Loucy (cell line): ENCODE results near the gene NRF1.

Experiments used
- H2AFZ ChIP-seq: fragments of 200-600 bp; sonication (generic); 2 replicates; pipeline ENCODE4 v1.6.0; 2016; ENCODE audit warnings: antibody characterized with exemption, mild to moderate bottlenecking, low read length, moderate library complexity
- H3F3A ChIP-seq: fragments of 200-600 bp; 2 replicates; pipeline ENCODE4 v1.6.0; 2016; ENCODE audit warnings: antibody characterized with exemption, low read depth, mild to moderate bottlenecking
- H3K27me3 ChIP-seq: fragments of 200-600 bp; sonication (generic); 2 replicates; pipeline ENCODE4 v1.6.1; 2014; ENCODE audit warnings: low read length, mild to moderate bottlenecking; ENCODE audit not compliant: insufficient read depth, poor library complexity, severe bottlenecking
- H3K36me3 ChIP-seq: fragments of 200-600 bp; sonication (generic); 2 replicates; pipeline ENCODE4 v1.6.1; 2016; ENCODE audit warnings: low read length; ENCODE audit not compliant: insufficient read depth
- H3K4me1 ChIP-seq: fragments of 200-600 bp; sonication (generic); 2 replicates; pipeline ENCODE4 v1.5.1; 2014; ENCODE audit warnings: low read length, mild to moderate bottlenecking; ENCODE audit not compliant: insufficient read depth, poor library complexity, severe bottlenecking
- H3K4me2 ChIP-seq: fragments of 200-600 bp; sonication (generic); 2 replicates; pipeline ENCODE4 v1.6.0; 2014; ENCODE audit warnings: antibody characterized with exemption, low read length, low read depth, mild to moderate bottlenecking; ENCODE audit not compliant: poor library complexity, severe bottlenecking
- H3K4me3 ChIP-seq: fragments of 200-600 bp; sonication (generic); 2 replicates; pipeline ENCODE4 v1.5.1; 2014; ENCODE audit warnings: low read length, mild to moderate bottlenecking, mixed read lengths; ENCODE audit not compliant: poor library complexity, severe bottlenecking
- H3K79me2 ChIP-seq: fragments of 200-600 bp; sonication (generic); 2 replicates; pipeline ENCODE4 v1.6.1; 2014; ENCODE audit warnings: low read length; ENCODE audit not compliant: insufficient read depth
- H3K9ac ChIP-seq: fragments of 200-600 bp; sonication (generic); 2 replicates; pipeline ENCODE4 v1.6.0; 2014; ENCODE audit warnings: mild to moderate bottlenecking, low read depth, low read length, moderate library complexity; ENCODE audit not compliant: poor library complexity, severe bottlenecking
- H3K9me2 ChIP-seq: fragments of 200-600 bp; sonication (generic); replicated peaks from 2 replicates; pipeline ENCODE4 v1.6.1; 2016; ENCODE audit warnings: low read depth, low read length, mixed read lengths
- H3K9me3 ChIP-seq: fragments of 200-600 bp; sonication (generic); 2 replicates; pipeline ENCODE4 v1.6.1; 2014; ENCODE audit warnings: mild to moderate bottlenecking, antibody characterized with exemption, low read length, low read depth; ENCODE audit not compliant: insufficient read depth
- H4K20me1 ChIP-seq: fragments of 200-600 bp; sonication (generic); 2 replicates; pipeline ENCODE4 v1.6.0; 2014; ENCODE audit warnings: antibody characterized with exemption, low read length, mild to moderate bottlenecking; ENCODE audit not compliant: insufficient read depth, poor library complexity, severe bottlenecking
- EZH2phosphoT487 ChIP-seq: fragments of 200-600 bp; IDR thresholded peaks from 2 replicates; pipeline ENCODE4 v1.6.1; 2018; ENCODE audit warnings: antibody characterized with exemption, mild to moderate bottlenecking, moderate library complexity, borderline replicate concordance
- TF ChIP-seq, protein P1 (sequence below): fragments of 200-600 bp; sonication (generic); conservative IDR thresholded peaks from 2 replicates; pipeline ENCODE4 v1.5.1; 2014; ENCODE audit warnings: mild to moderate bottlenecking, antibody characterized with exemption, low read length

The NRF1 gene

DNA sequence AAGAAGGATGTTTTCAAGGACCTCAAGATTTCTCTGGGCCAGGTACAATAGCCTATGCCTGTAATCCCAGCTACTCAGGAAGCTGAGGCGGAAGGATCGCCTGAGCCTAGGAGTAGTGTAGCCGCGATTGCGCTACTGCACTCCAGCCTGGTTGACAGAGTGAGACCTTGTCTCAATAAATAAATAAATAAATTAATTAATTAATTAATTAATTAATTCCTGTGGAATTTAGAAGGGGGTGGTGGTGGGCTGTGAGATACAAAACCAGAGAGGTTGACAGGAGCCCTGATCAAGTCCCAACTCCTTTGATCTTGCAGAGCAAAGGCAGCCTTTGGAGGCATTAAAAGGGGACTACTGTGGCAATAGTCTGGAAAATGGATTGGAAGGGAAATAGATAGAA, 39.3 kb upstream of the NRF1 start:
- H3K79me2 ChIP-seq, result no peaks in the 10 kb centered on the region
- H2AFZ ChIP-seq, result no peak overlapping the region
- H3K4me1 ChIP-seq, result no peaks in the 10 kb centered on the region

DNA sequence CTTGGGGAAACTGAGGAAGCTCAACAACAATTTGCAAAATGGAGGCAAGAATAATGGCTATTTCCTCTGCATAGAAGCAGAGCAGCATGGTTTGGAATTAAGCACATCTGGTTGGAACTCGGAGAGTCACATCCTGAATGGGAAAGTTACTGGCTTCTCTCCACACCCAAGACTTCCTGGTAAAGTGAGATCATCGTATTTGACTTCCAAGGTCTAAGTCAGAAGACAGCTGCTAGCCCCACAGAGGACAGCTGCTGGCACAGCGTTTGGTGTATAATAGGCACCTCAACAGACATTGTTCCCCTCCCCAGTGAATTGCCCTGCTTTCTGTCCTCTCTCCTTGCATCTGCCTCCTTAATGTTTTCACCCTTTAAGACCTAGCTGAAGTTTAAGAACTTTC, 37.0 kb upstream of the NRF1 start:
- Histone ChIP-seq H3K4me3 (no peak overlapping the region), H3K9ac (no peak overlapping the region), H4K20me1 (no peaks in the 10 kb centered on the region), H2AFZ (no peak overlapping the region), H3K27me3 (no peaks in the 10 kb centered on the region), H3K4me2 (no peak overlapping the region), H3K9me3 (peaks cover 6% of the 10 kb centered on the region; the same call in 1 of the 2 replicates), H3K9me2 (no peaks in the 10 kb centered on the region), H3F3A (no peaks in the 10 kb centered on the region), H3K4me1 (no peaks in the 10 kb centered on the region), H3K79me2 (no peaks in the 10 kb centered on the region), H3K36me3 (no peaks in the 10 kb centered on the region)
- TF ChIP-seq EZH2phosphoT487, result no peak
- TF ChIP-seq, protein P1, sequence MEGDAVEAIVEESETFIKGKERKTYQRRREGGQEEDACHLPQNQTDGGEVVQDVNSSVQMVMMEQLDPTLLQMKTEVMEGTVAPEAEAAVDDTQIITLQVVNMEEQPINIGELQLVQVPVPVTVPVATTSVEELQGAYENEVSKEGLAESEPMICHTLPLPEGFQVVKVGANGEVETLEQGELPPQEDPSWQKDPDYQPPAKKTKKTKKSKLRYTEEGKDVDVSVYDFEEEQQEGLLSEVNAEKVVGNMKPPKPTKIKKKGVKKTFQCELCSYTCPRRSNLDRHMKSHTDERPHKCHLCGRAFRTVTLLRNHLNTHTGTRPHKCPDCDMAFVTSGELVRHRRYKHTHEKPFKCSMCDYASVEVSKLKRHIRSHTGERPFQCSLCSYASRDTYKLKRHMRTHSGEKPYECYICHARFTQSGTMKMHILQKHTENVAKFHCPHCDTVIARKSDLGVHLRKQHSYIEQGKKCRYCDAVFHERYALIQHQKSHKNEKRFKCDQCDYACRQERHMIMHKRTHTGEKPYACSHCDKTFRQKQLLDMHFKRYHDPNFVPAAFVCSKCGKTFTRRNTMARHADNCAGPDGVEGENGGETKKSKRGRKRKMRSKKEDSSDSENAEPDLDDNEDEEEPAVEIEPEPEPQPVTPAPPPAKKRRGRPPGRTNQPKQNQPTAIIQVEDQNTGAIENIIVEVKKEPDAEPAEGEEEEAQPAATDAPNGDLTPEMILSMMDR, result no peak

More for the DNA sequence above, 39.3 kb upstream of the NRF1 start:
- H3K36me3 ChIP-seq, result no peaks in the 10 kb centered on the region
- H4K20me1 ChIP-seq, result no peaks in the 10 kb centered on the region
- no peaks in the 10 kb centered on the region for H3F3A ChIP-seq
- no peak overlapping the region for H3K4me3 ChIP-seq
- H3K9me2 ChIP-seq, result no peaks in the 10 kb centered on the region
- no peak overlapping the region for H3K9ac ChIP-seq
- no peak overlapping the region for H3K4me2 ChIP-seq
- H3K27me3 ChIP-seq, result no peaks in the 10 kb centered on the region
- TF ChIP-seq, protein P1, result no peak
- TF ChIP-seq EZH2phosphoT487, result no peak
- no peaks in the 10 kb centered on the region for H3K9me3 ChIP-seq

DNA sequence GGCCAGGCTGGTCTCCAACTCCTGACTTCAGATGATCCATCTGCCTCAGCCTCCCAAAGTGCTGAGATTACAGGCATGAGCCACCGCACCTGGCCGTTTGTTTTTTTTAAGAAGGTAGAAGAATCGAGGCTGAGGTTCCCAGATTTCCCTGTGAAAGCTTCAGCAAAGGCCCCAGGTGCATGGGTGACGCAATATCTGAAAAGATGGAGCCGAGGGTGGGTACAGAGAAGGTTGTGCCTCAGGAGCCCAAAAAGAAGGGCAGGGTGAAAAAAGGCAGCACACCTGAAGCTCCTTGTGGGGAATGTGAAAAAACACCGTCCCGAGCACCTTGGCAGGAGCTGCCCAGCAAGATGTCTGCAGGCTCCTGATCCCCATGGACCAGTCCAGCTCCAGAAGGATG, 35.8 kb upstream of the NRF1 start:
- TF ChIP-seq, protein P1, result no peak
- TF ChIP-seq EZH2phosphoT487, result no peak
- Histone ChIP-seq H3K9me3 (peaks cover 6% of the 10 kb centered on the region; the same call in 1 of the 2 replicates), H2AFZ (no peak overlapping the region), H3K79me2 (no peaks in the 10 kb centered on the region), H3K27me3 (no peaks in the 10 kb centered on the region), H3K4me1 (no peaks in the 10 kb centered on the region), H3K4me3 (no peak overlapping the region), H3F3A (no peaks in the 10 kb centered on the region), H3K4me2 (no peak overlapping the region), H4K20me1 (no peaks in the 10 kb centered on the region), H3K9ac (no peak overlapping the region), H3K36me3 (no peaks in the 10 kb centered on the region), H3K9me2 (no peaks in the 10 kb centered on the region)
